OCI-LY3 (cell line): ENCODE results near the gene PAPSS1.

Experiments used
- H2AFZ ChIP-seq: fragments of 200-600, 300-600 bp; shearing (Covaris generic); 2 replicates; pipeline ENCODE4 v1.6.0; 2014; ENCODE audit warnings: antibody characterized with exemption, low read depth, low read length
- H3K27ac ChIP-seq: fragments of 200-600, 300-600 bp; sonication (generic); 2 replicates; pipeline ENCODE4 v1.5.1; 2014; ENCODE audit warnings: mild to moderate bottlenecking, low read length, moderate library complexity, mixed read lengths
- H3K27me3 ChIP-seq: fragments of 200-600, 300-600 bp; sonication (generic); 2 replicates; pipeline ENCODE4 v1.6.1; 2014; ENCODE audit warnings: low read depth, low read length, mixed read lengths
- H3K36me3 ChIP-seq: fragments of 200-600, 300-600 bp; sonication (generic); replicated peaks from 2 replicates; pipeline ENCODE3; 2014; ENCODE audit warnings: low read depth, low read length, mixed read lengths
- H3K4me1 ChIP-seq: fragments of 300-600, 200-600 bp; sonication (generic); 2 replicates; pipeline ENCODE4 v1.6.1; 2014; ENCODE audit warnings: low read length, mixed read lengths
- H3K4me2 ChIP-seq: fragments of 200-600, 300-600 bp; sonication (generic); 2 replicates; pipeline ENCODE4 v1.6.1; 2014; ENCODE audit warnings: low read length, mixed read lengths
- H3K4me3 ChIP-seq: fragments of 300-600, 200-600 bp; sonication (generic); 2 replicates; pipeline ENCODE4 v1.5.1; 2014; ENCODE audit warnings: antibody characterized with exemption, mild to moderate bottlenecking, low read length, moderate library complexity
- H3K79me2 ChIP-seq: fragments of 300-600, 200-600 bp; shearing (Covaris generic); 2 replicates; pipeline ENCODE4 v1.6.1; 2014; ENCODE audit warnings: mild to moderate bottlenecking, low read length, mixed read lengths
- H3K9ac ChIP-seq: fragments of 300-600, 200-600 bp; shearing (Covaris generic); 2 replicates; pipeline ENCODE4 v1.6.0; 2014; ENCODE audit warnings: mild to moderate bottlenecking, low read length, moderate library complexity
- H3K9me3 ChIP-seq: fragments of 200-600, 300-600 bp; shearing (Covaris generic); 2 replicates; pipeline ENCODE4 v1.6.1; 2014; ENCODE audit warnings: low read length, mixed read lengths; ENCODE audit not compliant: insufficient read depth
- H4K20me1 ChIP-seq: fragments of 200-600, 300-600 bp; sonication (generic); 2 replicates; pipeline ENCODE4 v1.6.1; 2016; ENCODE audit warnings: low read length, mixed read lengths; ENCODE audit not compliant: insufficient read depth
- EZH2phosphoT487 ChIP-seq: fragments of 200-600 bp; shearing (Covaris generic); IDR thresholded peaks from 2 replicates; pipeline ENCODE4 v1.6.1; 2018; ENCODE audit warnings: antibody characterized with exemption, mixed run types, low read depth
- TF ChIP-seq, protein P1 (sequence below): fragments of 200-600, 300-600 bp; sonication (generic); IDR thresholded peaks from 2 replicates; pipeline ENCODE4 v1.5.1; 2014; ENCODE audit warnings: antibody characterized with exemption, low read length, low read depth

The PAPSS1 gene

DNA sequence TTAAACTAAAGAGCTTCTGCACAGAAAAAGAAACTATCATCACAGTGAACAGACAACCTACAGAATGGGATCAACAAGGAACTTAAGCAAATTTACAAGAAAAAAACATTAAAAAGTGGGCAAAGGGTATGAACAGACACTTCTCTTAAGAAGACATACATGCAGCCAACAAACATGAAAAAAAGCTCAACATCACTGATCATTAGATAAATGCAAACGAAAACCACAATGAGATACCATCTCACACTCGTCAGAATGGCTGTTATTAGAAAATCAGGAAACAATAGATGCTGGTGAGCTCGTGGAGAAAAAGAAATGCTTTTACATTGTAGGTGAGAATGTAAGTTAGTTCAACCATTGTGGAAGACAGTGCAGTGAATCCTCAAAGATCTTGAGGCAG lies 27.8 kb downstream of the PAPSS1 start:
- H3K4me1 ChIP-seq: no peaks in the 10 kb centered on the region
- H4K20me1 ChIP-seq: peaks cover 9% of the 10 kb centered on the region; the same call in 1 of the 2 replicates
- no peak overlapping the region for H3K9ac ChIP-seq
- no peaks in the 10 kb centered on the region for H3K9me3 ChIP-seq
- no peak overlapping the region for H3K4me2 ChIP-seq
- TF ChIP-seq EZH2phosphoT487: no peak
- TF ChIP-seq, protein P1, sequence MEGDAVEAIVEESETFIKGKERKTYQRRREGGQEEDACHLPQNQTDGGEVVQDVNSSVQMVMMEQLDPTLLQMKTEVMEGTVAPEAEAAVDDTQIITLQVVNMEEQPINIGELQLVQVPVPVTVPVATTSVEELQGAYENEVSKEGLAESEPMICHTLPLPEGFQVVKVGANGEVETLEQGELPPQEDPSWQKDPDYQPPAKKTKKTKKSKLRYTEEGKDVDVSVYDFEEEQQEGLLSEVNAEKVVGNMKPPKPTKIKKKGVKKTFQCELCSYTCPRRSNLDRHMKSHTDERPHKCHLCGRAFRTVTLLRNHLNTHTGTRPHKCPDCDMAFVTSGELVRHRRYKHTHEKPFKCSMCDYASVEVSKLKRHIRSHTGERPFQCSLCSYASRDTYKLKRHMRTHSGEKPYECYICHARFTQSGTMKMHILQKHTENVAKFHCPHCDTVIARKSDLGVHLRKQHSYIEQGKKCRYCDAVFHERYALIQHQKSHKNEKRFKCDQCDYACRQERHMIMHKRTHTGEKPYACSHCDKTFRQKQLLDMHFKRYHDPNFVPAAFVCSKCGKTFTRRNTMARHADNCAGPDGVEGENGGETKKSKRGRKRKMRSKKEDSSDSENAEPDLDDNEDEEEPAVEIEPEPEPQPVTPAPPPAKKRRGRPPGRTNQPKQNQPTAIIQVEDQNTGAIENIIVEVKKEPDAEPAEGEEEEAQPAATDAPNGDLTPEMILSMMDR: no peak
- H2AFZ ChIP-seq: no peak overlapping the region
- H3K27ac ChIP-seq: no peak overlapping the region
- no peak overlapping the region for H3K4me3 ChIP-seq
- peaks cover 3% of the 10 kb centered on the region; the same call in 1 of the 2 replicates for H3K79me2 ChIP-seq
- H3K36me3 ChIP-seq: peaks cover 29% of the 10 kb centered on the region
- H3K27me3 ChIP-seq: no peaks in the 10 kb centered on the region

DNA sequence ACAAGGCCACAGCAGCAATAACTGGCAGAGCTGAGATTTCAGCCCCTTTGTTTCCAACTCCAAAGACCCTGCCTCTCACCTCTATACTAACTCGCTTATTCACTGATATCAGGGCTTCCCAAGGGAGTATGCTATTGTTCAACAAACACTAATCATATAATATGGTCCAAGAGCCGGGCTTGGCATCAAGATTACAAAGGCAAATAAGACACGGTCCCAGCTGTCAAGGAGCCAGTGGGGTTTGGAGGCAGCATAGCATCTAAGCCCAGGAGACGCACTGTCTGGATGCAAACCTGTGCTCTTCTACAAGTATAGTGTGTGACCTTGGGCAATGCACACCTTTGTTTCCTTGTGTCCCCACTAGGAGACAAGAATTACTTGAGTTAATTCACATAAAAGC lies 28.7 kb downstream of the PAPSS1 start:
- Histone ChIP-seq H3K27me3 (no peaks in the 10 kb centered on the region), H2AFZ (no peak overlapping the region), H3K9me3 (no peaks in the 10 kb centered on the region), H4K20me1 (peaks cover 6% of the 10 kb centered on the region; the same call in 1 of the 2 replicates), H3K79me2 (no peaks in the 10 kb centered on the region; the same call in 1 of the 2 replicates), H3K36me3 (peaks cover 25% of the 10 kb centered on the region), H3K9ac (no peak overlapping the region), H3K4me3 (no peak overlapping the region), H3K27ac (no peak overlapping the region), H3K4me2 (no peak overlapping the region), H3K4me1 (no peaks in the 10 kb centered on the region)
- TF ChIP-seq, protein P1: no peak
- TF ChIP-seq EZH2phosphoT487: no peak

GRCh38 chr4:107689912-107690587 lies 30.0 kb downstream of the PAPSS1 start:
- Histone ChIP-seq H3K9me3 (no peaks in the 10 kb centered on the region), H3K36me3 (peaks cover 34% of the 10 kb centered on the region), H3K79me2 (no peaks in the 10 kb centered on the region; the same call in 1 of the 2 replicates), H3K9ac (no peak overlapping the region), H4K20me1 (peaks cover 6% of the 10 kb centered on the region; the same call in 1 of the 2 replicates), H3K4me3 (no peak overlapping the region), H3K27ac (no peak overlapping the region), H3K4me2 (no peak overlapping the region), H3K27me3 (no peaks in the 10 kb centered on the region), H2AFZ (no peak overlapping the region), H3K4me1 (no peaks in the 10 kb centered on the region)
- TF ChIP-seq, protein P1: no peak
- no peak for TF ChIP-seq EZH2phosphoT487

DNA sequence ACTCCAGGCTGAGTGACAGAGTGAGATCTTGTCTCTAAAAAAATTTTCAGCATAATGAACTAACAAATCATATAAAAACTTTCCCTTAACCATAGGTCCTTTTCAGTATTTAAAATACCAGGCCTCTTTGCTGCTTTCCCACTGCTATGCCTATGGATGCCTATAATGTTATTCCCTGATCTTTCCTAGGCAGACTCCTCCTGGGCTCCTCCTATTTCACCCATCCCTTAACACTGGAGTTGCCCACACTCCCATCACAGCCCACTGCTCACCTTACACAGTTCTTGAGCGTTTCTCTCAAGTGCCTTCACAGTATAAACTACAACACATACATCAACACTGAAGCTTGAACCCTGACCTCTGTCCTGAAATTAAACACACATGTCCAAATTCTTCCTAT lies 31.6 kb downstream of the PAPSS1 start:
- peaks cover 26% of the 10 kb centered on the region for H3K36me3 ChIP-seq

More for the DNA sequence above, 31.6 kb downstream of the PAPSS1 start:
- Histone ChIP-seq H3K4me2 (no peak overlapping the region), H3K9ac (no peak overlapping the region), H3K4me3 (no peak overlapping the region), H3K4me1 (no peaks in the 10 kb centered on the region), H2AFZ (no peak overlapping the region), H4K20me1 (peaks cover 6% of the 10 kb centered on the region; the same call in 1 of the 2 replicates), H3K9me3 (no peaks in the 10 kb centered on the region), H3K27me3 (no peaks in the 10 kb centered on the region), H3K79me2 (no peaks in the 10 kb centered on the region), H3K27ac (no peak overlapping the region)
- TF ChIP-seq EZH2phosphoT487: no peak
- TF ChIP-seq, protein P1: no peak
